Ishikawa (cell line): ENCODE results near the gene TMEM120A.

Source experiments
- CEBPB ChIP-seq: IDR thresholded peaks from 2 replicates; pipeline ENCODE4 v1.6.1; 2012
- CREB1 ChIP-seq: IDR thresholded peaks from 2 replicates; pipeline ENCODE4 v1.6.1; 2012; ENCODE audit warnings: low read depth
- EGR1 ChIP-seq: IDR thresholded peaks from 2 replicates; pipeline ENCODE4 v1.6.1; 2012
- EP300 ChIP-seq: IDR thresholded peaks from 2 replicates; pipeline ENCODE4 v1.6.1; 2012; ENCODE audit warnings: borderline replicate concordance
- FOXM1 ChIP-seq: IDR thresholded peaks from 2 replicates; pipeline ENCODE4 v1.6.1; 2012; ENCODE audit warnings: low read depth, borderline replicate concordance
- NFIC ChIP-seq: IDR thresholded peaks from 2 replicates; pipeline ENCODE4 v1.6.1; 2012
- RAD21 ChIP-seq: IDR thresholded peaks from 2 replicates; pipeline ENCODE4 v1.6.1; 2012; ENCODE audit warnings: low read depth
- REST ChIP-seq: IDR thresholded peaks from 2 replicates; pipeline ENCODE4 v1.6.1; 2012; ENCODE audit warnings: low read depth, mild to moderate bottlenecking
- TAF1 ChIP-seq: IDR thresholded peaks from 2 replicates; pipeline ENCODE4 v1.6.1; 2012; ENCODE audit warnings: low read depth, mild to moderate bottlenecking
- TCF12 ChIP-seq: IDR thresholded peaks from 2 replicates; pipeline ENCODE4 v1.6.1; 2012; ENCODE audit warnings: low read depth
- TEAD4 ChIP-seq: IDR thresholded peaks from 2 replicates; pipeline ENCODE4 v1.6.1; 2012
- YY1 ChIP-seq: IDR thresholded peaks from 2 replicates; pipeline ENCODE4 v1.6.1; 2012; ENCODE audit warnings: low read depth
- ZBTB7A ChIP-seq: IDR thresholded peaks from 2 replicates; pipeline ENCODE4 v1.6.1; 2012; ENCODE audit warnings: low read depth
- TF ChIP-seq, protein P1 (sequence below): IDR thresholded peaks from 2 replicates; pipeline ENCODE4 v1.6.1; 2012
- TF ChIP-seq, protein P2 (sequence below): IDR thresholded peaks from 2 replicates; pipeline ENCODE4 v1.6.1; 2012

Gene TMEM120A

DNA sequence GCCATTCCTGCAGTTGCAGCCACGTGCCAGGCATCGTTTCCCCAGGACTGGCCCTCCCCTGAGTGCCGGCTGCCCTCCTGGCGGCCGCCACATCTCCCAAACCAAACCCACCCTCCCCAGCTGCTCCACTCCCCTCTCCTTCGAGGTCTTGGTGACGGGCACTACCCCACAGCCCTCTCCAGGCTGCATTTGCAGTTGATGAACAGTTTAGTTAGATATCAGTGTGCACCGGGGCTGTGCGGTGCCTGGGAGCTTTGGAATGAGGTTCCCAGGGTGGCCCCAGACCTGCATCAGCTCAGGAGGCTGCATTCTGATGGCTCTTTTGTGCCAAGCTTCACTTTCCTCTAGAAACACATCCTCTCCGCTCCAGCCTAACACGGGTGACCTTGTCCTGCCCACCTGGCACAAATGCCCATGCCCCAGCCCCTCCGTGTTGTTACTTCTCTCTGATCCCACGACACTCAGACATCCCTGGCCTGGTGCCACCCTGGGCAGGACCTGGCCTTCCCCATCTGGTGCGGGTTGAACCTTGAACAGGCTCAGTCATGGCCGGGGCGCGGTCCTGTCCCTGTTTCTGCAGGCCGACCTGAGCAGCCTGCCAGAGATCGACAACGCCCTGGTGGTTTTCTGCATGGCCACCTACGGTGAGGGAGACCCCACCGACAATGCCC lies 14.5 kb downstream of the TMEM120A start:
- TF ChIP-seq, protein P1, sequence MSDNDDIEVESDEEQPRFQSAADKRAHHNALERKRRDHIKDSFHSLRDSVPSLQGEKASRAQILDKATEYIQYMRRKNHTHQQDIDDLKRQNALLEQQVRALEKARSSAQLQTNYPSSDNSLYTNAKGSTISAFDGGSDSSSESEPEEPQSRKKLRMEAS = no peak
- no peak for TF ChIP-seq EP300
- TF ChIP-seq, protein P2, sequence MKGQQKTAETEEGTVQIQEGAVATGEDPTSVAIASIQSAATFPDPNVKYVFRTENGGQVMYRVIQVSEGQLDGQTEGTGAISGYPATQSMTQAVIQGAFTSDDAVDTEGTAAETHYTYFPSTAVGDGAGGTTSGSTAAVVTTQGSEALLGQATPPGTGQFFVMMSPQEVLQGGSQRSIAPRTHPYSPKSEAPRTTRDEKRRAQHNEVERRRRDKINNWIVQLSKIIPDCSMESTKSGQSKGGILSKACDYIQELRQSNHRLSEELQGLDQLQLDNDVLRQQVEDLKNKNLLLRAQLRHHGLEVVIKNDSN = no peak
- TF ChIP-seq FOXM1 = no peak

DNA sequence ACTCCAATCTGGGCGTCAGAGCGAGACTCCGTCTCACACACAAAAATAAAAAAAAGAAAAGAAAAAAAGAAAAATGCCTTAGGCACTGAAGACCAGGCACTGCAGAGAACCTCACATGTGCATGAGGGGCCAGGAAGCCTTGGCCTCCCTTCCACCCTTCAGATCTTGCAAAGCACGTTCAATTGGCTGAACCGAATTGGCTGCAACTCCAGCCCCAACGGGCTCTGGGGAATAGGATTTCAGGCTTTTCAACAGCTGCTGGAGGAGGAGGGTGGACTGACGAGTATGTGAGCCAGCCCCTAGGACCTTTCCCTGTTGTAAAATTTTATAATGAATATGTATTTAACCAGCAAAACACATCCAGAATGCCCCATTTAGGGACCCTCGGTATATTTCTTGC lies 16.7 kb downstream of the TMEM120A start:
- TF ChIP-seq NFIC = no peak
- TF ChIP-seq CEBPB = no peak
- no peak for TF ChIP-seq YY1
- TF ChIP-seq EP300 = no peak

DNA sequence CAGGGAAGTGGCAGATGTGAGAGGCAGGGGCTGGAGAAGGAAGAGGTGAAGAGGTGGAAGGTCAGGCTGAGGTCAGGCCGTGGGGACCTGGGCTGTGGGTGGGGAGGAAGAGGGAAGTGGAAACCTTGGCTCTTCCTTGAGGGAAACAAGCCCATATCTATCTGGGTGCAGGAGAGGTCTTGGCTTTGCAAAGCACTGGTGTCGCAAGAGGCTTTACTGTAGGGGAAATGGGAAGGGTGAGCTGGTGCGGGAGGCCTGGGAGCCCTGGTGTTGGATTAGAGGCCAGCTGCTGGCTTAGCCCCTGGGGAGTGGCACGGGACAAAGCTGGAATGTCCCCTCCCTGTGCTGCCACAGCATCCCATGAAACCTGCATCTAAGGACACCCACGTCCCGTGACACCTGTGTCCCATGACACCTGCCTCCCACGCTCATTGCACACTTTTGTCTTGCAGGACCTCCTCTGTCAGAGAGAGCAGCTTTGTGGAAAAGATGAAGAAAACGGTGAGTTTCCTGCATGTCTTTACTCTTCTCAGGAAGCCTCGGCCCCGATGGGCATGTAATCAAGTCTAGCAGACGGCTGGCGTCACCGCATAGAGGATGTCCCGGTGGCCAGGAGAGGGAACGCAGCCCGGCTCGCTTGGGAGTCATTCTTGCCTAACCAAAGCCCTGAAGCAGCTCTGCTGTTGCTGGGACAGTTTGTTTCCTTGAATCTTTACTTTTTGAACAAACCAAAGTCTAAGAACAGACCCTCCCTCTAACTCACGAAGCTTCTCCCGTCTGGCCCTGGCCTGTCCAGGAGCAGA lies 22.2 kb downstream of the TMEM120A start:
- no peak for TF ChIP-seq EP300
- peak; percentile 31; the same call in 1 of the 2 replicates for TF ChIP-seq CEBPB

GRCh38 chr7:75971309-75971960 lies 23.0 kb downstream of the TMEM120A start:
- TF ChIP-seq CREB1 (no peak), YY1 (no peak), TCF12 (no peak), NFIC (no peak), CEBPB (no peak), ZBTB7A (no peak), EGR1 (no peak), EP300 (no peak), REST (no peak)
- TF ChIP-seq, protein P2 = no peak
- TF ChIP-seq, protein P1 = no peak

- no peak for TF ChIP-seq EP300
- TF ChIP-seq CEBPB = no peak
- no peak for TF ChIP-seq EGR1
- TF ChIP-seq TEAD4 = no peak
- no peak for TF ChIP-seq TCF12
- no peak for TF ChIP-seq YY1
- TF ChIP-seq, protein P2 = no peak
- TF ChIP-seq CREB1 = no peak
- no peak for TF ChIP-seq ZBTB7A
- TF ChIP-seq NFIC = no peak
- no peak for TF ChIP-seq RAD21
- TF ChIP-seq REST = no peak
- TF ChIP-seq TAF1 = no peak
- TF ChIP-seq, protein P1 = no peak
- no peak for TF ChIP-seq FOXM1
Observed at GRCh38 chr7:75969704-75970498, 24.5 kb downstream of the TMEM120A start.
